Left renal cortex interstitium (tissue), 4 donors: ENCODE measurements around the gene PODXL2. TPM values are rescaled to one million over a fixed set of nuclear protein-coding genes. Genes with fewer than 3 reads are reported as not detected.
"Not testable (repeated sequence)": the region's sequence is repeated elsewhere in the genome, so short reads cannot be mapped to it uniquely, and the experiment has no call there.

Experiments
- DNase-seq, 4 donors: peaks; one replicate each; pipeline ENCODE4 v3.0.0-alpha.2; 2013; ENCODE audit warnings: low read depth in 4 of 4, low spot score in 2 of 4, missing footprints in 1 of 4
- polyA plus RNA-seq, 4 donors: library from polyadenylated mRNA; unstranded; fragments of 120-200 nt; gene quantifications; one replicate each; pipeline ENCODE4 v1.2.1, GENCODE V29; 2013; ENCODE audit not compliant: insufficient read length in 4 of 4

PODXL2 gene
- polyA plus RNA-seq, 4 donors, result 42.0 to 62.6 (median 54.8) TPM

DNA sequence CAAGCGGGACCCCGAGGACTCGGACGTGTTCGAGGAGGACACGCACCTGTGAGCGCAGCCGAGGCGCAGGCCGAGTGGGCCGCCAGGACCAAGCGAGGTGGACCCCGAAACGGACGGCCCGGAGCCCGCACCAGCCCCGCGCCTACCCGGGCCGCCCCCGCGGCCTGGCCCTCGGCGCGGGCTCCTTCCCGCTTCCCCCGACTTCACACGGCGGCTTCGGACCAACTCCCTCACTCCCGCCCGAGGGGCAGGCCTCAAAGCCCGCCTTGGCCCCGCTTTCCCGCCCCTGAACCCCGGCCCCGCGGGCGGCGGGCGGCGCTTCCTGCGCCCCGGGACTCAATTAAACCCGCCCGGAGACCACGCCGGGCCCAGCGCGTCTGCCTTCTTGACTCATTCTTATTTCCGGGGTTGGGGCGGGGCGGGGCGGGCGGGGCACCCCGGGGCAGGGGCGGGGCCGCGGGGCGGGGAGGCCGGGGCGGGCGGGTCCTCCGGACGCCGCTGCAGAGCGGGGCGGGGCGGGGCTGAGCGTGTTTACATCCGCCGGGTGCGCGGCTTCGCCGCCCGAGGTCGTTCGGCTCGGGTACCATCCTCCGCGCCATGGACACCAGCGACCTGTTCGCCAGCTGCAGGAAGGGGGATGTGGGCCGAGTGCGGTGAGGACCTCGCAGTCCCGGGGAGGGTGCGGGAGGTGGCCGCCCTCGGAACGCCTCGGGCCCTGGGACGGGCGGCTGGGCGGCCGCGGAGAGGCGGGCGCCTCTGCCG is 43.6 kb downstream of the PODXL2 start, which contains the start of gene ABTB1:
ABTB1 (plus strand) TSS at position 524 of the 762 bp plus-strand sequence; CDS start at position 598, 74 bp downstream.
- no peak for DNase-seq

DNA sequence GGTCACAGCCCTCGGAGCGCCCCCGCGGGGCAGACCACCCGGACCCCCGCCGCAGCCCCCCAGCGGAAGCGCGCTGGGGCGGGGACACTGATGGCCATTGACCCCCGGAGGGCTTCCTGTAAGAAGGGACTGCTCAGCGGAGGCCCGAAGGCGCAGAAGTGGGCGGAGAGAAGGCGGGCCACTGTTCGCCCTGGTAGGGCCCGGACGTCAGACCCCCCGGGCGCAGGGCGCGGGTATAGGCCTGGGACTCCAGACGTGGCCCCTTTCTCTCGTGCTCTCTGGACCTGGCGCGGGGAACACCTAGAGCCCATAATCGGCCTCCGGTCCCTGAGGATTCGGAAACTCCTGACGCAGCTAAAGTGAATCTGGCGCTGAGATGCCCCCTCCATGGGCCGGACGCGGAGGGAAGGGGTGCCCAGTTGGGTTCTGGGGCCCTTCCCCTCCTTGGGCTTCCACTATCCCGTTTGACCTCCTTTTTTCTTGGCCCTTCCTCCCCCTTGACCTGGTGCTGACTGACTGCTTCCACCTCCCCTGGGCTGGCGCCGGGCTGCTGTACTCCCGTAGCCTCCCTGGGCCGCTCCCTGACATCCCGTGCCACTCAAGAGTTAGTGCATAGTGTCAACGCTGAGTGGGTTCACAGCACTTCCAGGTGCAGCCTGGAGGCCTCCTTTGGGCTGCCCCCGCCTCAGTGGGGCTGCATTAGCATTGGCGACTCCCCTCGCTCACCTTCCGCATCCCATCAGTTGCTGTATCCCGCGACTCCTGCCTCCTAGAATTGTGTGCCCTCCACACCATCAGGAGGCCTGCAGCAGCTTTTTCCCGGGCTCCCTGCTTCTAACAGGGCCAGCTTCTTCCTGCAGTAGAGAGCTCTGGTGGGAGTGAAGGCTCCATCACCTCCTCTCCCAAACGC is 44.5 kb downstream of the PODXL2 start:
- DNase-seq, result no peak

DNA sequence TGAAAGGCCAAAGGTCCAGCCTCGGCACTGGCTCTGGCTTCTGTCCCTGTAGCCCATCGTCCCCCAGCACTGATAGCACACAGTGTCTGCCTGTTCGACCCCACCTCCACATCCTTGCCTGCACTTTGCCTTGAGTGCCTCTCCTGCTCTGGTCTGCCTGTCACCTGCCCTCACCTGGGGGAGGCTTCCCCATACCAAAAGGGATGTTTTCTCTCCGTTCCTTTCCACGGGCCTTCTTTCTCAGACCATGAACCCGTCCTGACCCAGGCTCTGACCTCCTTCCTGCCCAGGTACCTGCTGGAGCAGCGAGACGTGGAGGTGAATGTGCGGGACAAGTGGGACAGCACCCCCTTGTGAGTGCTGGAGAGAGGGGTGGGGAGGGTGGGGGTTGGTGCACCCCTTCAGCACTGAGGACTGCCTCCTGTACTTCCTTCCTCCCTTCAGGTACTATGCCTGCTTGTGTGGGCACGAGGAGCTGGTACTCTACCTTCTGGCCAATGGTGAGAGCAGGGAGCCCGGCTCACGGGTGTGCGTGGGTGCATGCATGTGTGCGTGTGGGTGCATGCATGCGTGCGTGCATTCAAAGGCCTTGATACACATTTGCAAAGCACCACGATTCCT is 45.2 kb downstream of the PODXL2 start:
- no peak for DNase-seq

DNA sequence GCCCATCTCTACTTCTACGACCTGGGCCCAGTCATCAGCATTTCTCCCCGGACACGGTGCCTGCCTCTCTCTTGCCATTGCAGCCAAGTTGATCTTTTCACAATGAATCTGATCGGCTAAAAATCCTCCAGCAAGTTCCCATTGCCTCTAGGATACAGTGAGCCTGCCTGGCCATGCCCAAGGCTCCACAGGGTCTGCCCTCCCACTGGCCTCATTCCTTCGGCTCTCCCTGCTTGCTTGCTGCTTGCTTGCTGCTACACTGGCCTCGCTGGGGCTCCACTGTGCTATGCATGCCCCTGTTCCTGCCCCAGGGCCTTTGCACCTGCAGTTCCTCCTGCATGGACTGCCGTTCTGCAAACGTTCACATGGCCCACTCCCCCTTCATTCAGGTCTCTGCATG is 45.8 kb downstream of the PODXL2 start:
- no peak for DNase-seq

DNA sequence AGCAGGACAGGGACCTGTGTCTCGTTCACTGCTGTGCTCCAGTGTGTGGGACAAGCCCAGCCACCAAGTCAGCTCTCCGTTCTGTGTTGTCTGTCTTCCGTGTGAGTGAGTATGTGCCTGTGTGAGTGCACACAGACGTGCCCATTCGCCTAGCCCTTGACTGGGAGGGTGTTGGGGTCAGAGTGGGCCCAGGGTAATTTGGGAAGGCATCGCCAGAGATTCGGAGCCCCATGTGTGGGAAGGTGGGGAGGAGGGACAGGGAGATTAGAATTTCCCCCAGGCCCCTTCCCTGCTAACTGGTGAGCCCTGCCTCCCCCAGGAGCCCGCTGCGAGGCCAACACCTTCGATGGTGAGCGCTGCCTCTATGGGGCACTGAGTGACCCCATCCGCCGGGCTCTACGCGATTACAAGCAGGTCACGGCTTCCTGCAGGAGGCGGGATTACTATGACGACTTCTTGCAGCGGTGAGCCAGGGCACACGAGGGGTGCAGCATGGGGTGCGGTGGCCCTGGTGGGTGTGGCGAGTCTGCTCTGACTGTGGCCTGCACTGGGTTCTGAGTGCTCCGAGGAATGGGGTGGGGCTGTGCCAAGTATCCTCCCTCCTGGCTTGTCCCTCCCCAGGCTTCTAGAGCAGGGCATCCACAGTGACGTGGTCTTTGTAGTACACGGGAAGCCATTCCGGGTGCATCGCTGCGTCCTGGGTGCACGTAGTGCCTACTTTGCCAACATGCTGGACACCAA is 46.8 kb downstream of the PODXL2 start:
- no peak for DNase-seq

DNA sequence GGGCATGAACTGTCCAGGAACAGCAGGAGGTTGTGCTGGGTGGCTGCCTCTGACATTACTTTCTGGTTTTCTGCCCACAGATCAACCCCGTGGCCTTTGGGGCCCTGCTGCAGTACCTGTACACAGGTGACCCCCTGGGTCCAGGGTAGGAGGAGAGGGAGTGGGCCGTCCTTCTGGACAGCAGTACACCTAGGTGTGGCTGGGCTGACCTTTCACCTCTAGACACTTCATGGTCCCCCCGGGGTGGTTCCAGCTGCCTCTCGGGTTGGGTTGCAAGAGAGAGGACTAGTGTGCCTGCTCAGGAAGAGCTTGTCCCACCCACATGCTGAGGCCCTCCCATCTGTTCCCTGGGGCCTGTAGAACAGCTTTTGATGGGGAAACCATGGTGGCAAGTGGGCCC is 47.5 kb downstream of the PODXL2 start:
- DNase-seq, result no peak

DNA sequence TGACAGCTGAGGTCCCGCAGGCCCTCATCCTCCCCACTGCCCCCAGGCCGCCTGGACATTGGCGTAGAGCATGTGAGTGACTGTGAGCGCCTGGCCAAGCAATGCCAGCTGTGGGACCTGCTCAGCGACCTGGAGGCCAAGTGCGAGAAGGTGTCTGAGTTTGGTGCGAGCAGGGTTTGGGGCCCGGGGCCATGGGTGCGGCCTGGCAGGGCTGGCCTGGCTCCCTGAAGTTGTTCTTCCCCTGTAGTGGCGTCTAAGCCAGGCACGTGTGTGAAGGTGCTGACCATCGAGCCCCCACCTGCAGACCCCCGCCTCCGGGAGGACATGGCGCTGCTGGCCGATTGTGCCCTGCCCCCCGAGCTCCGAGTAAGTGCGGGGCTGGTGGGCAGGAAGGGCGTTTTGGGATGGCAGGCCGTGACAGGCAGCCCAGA is 48.0 kb downstream of the PODXL2 start:
- no peak for DNase-seq

DNA sequence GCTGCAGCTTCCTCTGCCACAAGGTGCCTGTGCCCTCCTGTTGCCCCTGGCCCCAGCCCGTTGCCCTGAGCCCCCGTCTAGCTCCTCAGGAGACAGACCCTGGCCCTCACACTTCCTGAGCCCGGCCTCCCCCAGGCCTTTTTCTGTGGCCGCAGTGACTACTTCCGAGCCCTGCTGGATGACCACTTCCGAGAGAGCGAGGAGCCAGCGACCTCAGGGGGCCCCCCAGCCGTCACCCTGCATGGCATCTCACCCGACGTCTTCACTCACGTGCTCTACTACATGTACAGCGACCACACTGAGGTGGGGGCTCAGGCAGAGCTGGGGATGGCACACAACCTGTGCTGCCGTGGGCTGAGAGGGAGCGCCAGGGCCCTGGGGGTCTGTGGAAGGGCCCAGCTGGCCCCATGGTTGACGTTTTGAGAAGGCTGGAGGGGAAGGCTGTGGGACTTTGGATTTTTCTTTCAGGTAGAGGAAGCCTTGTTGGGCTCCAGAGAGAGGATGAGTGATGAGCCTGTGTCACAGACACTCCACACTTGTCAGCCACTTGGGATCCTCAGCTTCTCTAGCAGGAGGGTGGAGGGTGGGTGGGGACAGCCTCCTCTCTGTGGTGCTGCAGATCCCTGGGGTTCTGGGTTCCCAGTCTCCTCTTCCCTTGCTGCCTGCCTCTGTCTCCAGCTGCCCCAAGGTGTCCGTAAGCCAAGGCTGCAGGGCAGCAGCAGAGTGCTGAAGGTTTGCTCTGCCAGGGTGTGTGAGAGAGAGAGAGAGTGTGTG is 48.7 kb downstream of the PODXL2 start:
- no peak for DNase-seq

DNA sequence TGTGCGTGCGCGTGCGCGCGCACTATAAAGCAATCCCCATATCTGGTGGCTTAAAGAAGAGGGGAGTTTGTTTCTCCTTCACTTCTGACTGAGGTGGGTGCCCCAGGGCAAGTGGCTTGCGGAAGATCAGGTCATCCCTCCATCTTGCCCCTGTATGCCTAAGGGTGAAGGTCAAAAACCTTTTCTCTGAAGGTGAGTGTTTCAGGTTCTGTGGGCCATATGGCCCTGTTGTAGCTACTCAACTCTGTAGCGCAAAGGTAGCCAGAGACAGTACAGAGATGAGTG is 49.3 kb downstream of the PODXL2 start:
- DNase-seq, result no peak

DNA sequence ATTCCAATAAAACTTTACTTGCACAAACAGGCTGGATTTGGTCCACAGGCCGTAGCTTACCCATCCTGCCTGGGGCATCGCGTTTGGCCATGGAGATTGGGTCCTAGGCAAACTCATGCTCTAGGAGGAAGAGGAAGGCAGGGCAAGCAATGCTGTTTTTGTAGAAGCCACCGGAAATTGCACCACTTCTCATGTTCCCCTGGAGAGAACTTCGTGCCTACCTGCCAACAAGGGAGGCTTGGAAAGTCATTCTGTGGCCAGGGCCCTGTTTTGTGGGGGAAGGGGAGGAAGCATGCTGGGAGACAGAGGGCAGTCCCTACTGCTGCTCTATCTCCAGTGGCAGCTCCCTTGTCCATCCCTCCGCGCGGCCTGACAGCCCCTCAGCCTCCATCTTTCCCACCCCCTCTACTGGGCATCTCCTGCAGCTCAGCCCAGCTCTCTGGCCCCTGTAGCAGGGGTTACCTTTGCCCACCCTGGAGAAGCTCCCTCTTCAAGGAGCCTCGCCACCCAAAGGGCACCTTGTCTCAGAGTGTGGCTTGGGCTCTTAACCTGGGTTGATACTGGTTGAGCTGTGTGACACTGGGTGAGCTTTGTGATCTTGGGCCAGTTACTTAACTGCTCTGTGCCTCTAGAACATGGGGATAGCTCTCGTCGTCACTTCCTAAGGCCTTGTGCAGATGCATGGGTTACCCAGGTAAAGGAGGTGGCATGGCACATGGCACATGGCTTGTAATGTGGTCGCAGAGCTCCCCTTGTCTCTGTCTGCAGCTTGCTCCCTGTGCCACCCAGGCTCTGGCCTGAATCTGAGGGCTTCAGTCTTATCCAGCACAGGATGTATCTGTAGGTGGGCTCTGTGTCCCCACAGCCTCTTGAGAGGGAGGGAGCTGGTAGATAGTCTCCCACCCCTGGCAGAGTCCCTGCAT is 49.9 kb downstream of the PODXL2 start:
- DNase-seq, result no peak

DNA sequence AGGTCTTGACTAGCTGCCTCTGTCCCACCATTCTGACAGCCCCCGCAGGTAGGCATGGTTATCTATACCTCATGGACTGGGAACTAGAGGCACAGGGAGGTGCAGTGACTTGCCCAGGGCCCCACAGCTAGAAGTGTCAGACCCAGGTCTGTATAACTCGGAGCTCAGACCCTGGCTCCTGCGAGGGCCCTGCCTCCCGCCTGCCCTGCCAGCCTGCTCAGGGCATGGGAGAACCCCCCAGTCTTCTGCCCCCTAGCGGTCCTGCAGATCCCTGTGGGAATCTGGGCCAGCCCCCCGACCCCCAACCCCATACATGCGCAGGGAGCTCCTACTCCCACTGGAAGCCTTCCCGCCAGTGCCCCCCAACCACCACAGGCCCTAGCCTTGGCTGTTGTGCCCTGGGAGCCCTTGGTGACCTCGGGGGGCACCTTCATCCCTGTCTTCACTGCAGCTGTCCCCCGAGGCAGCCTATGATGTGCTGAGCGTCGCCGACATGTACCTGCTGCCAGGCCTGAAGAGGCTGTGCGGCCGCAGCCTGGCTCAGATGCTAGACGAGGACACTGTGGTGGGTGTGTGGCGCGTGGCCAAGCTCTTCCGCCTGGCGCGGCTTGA is 50.7 kb downstream of the PODXL2 start:
- no peak for DNase-seq

DNA sequence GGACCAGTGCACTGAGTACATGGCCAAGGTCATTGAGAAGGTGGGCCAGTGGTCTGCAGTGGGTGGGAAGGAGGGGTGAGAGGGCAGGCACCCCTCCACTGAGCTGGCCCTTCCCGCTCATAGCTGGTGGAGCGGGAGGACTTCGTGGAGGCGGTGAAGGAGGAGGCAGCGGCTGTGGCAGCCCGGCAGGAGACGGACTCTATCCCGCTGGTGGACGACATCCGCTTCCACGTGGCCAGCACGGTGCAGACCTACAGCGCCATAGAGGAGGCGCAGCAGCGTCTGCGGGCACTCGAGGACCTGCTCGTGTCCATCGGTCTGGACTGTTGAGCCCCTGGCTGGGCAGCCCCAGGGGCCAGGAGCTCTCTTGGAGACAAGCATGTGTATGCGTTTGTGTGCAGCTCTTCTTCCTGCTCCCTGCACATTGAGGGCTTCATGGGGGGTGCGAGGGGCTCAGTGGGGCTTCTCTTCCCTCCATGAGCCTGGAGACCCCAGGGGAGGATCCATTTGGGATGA is 51.2 kb downstream of the PODXL2 start:
- no peak for DNase-seq

DNA sequence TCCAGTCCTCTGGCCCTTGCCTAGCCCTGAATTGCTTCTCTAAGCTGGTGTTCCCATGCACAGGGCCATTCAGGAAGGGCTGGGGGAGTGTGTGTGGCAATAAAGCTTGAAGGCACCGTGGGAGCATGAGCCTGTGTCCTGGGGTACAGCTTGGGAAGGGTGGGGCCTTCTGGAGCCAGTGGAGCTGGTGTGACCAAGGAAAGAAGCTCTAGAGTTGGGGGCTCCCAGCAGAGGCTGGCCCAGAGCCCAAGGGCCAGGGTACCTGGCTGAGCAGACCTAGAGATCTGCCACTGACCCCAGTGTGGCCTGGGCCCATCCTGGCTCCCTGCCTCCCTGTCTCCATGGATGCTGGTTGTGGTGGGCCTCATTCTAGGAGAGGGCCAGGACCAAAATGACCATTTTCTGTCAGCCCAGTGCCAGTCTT is 51.8 kb downstream of the PODXL2 start:
- no peak for DNase-seq

DNA sequence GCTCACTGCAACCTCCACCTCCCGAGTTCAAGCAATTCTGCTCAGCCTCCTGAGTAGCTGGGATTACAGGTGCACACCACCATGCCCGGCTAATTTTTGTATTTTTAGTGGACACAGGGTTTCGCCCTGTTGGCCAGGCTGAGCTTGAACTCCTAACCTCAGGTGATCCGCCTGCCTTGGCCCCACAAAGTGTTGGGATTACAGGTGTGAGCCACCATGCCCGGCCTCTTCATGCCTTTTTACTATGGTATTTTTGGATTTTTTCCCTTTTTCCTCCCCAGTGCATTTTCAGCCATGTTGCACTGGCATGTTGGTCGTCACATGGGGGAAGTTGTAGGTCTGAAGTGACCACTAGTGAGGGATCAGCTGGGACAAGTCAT is 53.2 kb downstream of the PODXL2 start:
- DNase-seq, result not testable (repeated sequence)

DNA sequence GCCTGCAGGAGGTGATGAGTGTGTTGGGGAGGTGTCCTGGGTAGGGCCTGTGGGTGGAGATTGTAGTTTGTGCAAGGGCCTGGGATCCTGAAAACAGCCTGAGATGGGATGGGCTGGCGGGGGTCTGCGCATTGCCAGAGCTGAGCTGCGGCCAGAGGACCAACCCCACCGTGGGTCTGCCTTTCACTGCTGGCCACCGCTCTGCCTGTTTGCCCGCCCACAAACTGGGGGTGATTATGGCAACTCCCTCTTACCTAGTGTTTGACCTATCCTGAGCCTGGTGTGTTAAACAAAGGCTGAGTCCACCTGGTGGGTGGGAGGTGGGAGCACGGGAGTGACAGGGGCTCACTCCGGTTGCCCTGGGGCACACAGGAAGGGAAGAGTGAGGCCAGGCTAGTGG is 53.6 kb downstream of the PODXL2 start:
- no peak for DNase-seq

DNA sequence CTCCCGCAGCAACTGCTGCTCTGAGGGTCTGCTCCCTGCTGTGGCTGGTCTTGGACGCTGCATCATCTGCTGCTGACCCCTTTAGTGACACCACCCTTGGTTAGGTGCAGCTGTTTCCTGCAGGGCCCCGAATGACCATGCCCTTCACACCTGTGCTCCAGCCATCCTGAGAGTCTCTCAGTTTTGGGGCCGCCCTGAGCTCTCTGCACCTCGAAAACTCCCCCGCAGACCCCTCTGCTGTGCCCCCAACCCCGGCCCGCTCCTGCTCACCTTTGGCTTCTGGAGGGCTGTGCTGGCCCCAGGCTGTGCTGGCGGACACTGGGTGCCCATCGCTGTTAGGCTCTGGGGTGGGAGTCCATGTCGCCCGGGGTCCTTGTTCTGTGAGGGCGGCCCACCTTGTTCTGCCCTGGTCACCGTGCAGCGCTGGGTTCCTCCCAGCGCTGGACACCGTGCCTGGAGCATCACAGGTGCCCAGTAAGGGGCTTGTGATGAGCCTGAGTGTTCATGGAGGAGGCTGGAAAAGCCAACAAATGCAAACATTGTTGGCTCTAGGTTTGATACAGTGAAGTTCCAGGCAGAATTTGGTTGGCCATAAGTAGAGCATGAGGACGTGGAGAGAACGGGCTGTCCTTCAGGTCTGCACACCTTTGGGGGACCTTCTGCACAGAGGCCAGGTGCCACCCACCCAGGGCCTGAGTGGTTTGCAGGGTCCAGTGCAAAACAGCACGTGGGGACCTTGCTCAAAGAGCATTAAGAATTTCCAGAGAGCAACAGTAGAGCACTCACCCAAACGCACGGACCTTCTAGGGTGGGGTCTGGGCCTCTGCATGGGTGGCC is 56.1 kb downstream of the PODXL2 start:
- no peak for DNase-seq

DNA sequence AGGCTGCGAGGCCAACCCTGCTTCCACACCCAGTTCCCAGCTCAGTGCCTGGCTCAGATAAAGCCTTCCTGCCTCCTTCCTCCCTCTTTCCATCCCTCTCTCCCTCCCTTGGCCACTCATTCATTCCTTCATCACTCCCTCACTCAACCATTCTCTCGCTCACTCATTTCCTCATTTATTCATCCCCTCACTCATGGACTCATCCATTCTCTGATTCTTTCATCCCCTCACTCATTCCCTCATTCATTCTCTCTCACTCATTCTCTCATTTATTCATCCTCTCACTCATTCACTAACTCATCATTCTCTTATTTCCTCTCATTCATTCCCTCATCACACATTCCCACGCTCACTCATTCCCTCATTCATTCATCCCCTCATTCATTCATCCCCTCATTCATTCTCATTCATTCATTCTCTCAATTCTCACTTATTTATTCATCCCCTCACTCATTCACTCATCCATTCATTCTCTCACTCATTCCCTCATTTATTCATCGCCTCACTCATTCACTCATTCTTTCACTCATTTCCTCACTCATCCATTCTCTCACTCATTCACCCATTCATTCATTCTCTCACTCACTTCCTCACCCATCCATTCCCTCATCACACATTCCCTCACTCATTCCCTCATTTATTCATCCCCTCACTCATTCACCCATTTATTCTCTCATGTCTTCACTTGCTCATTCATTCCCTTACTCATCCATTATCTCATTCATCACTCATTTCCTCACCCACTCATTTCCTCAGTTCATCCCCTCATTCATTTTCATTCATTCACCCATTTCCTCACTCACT is 56.9 kb downstream of the PODXL2 start:
- DNase-seq, result no peak
